Body of pancreas (tissue), 4 donors: ENCODE measurements around the gene PTPN14.

Experiments
- CTCF ChIP-seq, 7 experiments: fragments of 450-650 bp in 4 of 7; fragments of 200-600 bp in 3 of 7; sonication (generic) in 3 of 7; IDR thresholded peaks; one replicate each; pipeline ENCODE4 v1.5.1; 2016 to 2019; ENCODE audit warnings: antibody characterized with exemption in 7 of 7
- POLR2A ChIP-seq, 3 donors: fragments of 450-650 bp; IDR thresholded peaks; one replicate each; pipeline ENCODE4 v1.6.1; 2016; ENCODE audit warnings: antibody characterized with exemption in 3 of 3, mild to moderate bottlenecking in 2 of 3

GRCh38 chr1:214532070-214532469 lies 19.3 kb downstream of the PTPN14 start:
- TF ChIP-seq CTCF (IDR thresholded peaks at IDR 0.05) (no peak), POLR2A (IDR thresholded peaks at IDR 0.05) (no peak)
